Activated CD8-positive, alpha-beta memory T cell treated with anti-CD3 and anti-CD28 coated beads, Interleukin-2, amount 10 ng/mL, durations not matched to agents 7 days and 5 days (primary cell): Measurements from ENCODE around the gene KLF2. TPM values are rescaled to one million over a fixed set of nuclear protein-coding genes. Genes with fewer than 3 reads are reported as not detected.
"Not testable (repeated sequence)": the region's sequence is repeated elsewhere in the genome, so short reads cannot be mapped to it uniquely, and the experiment has no call there.

Experiments used
- ATAC-seq: fragments of 150-1000 bp; cut with Tn5 transposase; one replicate; pipeline ENCODE4 v1.10.0; 2021; ENCODE audit warnings: moderate library complexity
- CTCF ChIA-PET: fragments of 350-600 bp; sonication (Branson Sonifier 250); formaldehyde crosslinking; loops from one replicate; lab custom pipeline; 2021; ENCODE audit warnings: antibody characterized with exemption; lab: Charles Lee
- DNase-seq: peaks from one replicate; pipeline ENCODE4 v3.0.0-alpha.2; 2020
- H3K27ac Mint-ChIP-seq: one replicate; pipeline ENCODE4 v1.8.0; 2021; ENCODE audit warnings: mild to moderate bottlenecking, mixed read lengths
- H3K27me3 Mint-ChIP-seq: one replicate; pipeline ENCODE4 v1.8.0; 2021; ENCODE audit warnings: mixed read lengths
- H3K36me3 Mint-ChIP-seq: one replicate; pipeline ENCODE4 v1.8.0; 2021; ENCODE audit warnings: mild to moderate bottlenecking, mixed read lengths
- H3K4me1 Mint-ChIP-seq: one replicate; pipeline ENCODE4 v1.8.0; 2021; ENCODE audit warnings: mixed read lengths
- H3K4me3 Mint-ChIP-seq: one replicate; pipeline ENCODE4 v1.8.0; 2021; ENCODE audit warnings: mild to moderate bottlenecking, moderate library complexity, mixed read lengths
- H3K9me3 Mint-ChIP-seq: one replicate; pipeline ENCODE4 v1.8.0; 2022; ENCODE audit warnings: low read depth, mixed read lengths
- total RNA-seq, 2 experiments: library from RNA; stranded (reverse); gene quantifications; one replicate each; pipeline ENCODE4 v1.2.3, GENCODE V29; 2021

Gene KLF2
- total RNA-seq, 2 experiments from 2014 or later = 62.1 to 124 TPM

DNA sequence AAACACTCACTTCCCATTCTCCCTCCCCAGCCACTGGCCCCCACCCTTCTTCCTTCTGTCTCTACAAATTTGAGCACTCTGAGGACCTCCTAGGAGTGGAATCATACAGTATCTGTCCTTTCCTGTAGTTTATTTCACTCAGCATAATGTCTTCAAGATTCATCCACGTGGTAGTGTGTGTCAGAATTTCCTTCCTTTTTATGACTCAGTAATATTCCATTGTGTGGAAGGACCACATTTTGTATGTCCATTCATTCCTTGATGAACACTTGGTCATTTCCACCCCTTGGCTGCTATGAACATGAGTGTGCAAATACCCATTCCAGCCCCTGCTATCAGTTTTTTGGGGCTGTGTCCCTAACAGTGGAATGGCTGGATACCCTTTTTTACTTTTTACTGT, 9.8 kb downstream of the KLF2 start:
- CTCF ChIA-PET = interaction anchor here (31.2 kb wide), 1 partner anchor 33 kb away, joined by 449 read pairs; no protein-coding TSS in a partner anchor
- Mint-ChIP-seq H3K36me3 (peaks cover 9% of the 10 kb centered on the region), H3K27ac (no peak overlapping the region), H3K4me3 (no peak overlapping the region), H3K9me3 (no peaks in the 10 kb centered on the region), H3K4me1 (peaks cover 60% of the 10 kb centered on the region), H3K27me3 (peaks cover 18% of the 10 kb centered on the region)
- ATAC-seq (no peak), DNase-seq (no peak)

GRCh38 chr19:16335226-16335625, 10.6 kb downstream of the KLF2 start:
- DNase-seq (no peak), ATAC-seq (no peak)
- no peak overlapping the region for H3K27ac Mint-ChIP-seq
- no peak overlapping the region for H3K4me3 Mint-ChIP-seq
- H3K9me3 Mint-ChIP-seq = no peaks in the 10 kb centered on the region
- CTCF ChIA-PET = interaction anchor here (1.2 to 31.2 kb wide), 2 partner anchors 33 to 47 kb away, joined by 3 to 449 read pairs; no protein-coding TSS in a partner anchor
- peaks cover 21% of the 10 kb centered on the region for H3K27me3 Mint-ChIP-seq
- H3K36me3 Mint-ChIP-seq = peaks cover 5% of the 10 kb centered on the region
- H3K4me1 Mint-ChIP-seq = peaks cover 57% of the 10 kb centered on the region

DNA sequence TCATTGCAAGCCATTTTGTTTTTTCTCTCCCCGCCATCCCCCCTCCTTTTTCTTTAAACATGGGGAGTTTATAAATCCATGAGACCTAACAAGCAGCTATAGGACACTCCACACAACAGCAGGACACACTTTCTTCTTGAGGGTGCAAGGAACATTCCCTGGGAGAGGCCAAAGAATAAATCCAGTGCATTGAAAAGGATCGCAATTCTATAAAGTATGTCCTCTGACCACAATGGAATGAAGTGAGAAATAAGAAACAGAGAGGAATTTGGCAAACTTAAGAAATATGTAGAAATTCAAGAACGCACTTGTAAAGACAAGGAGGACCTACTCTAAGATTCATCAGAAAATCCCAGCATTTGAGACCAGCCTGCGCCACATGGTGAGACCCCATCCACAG, 11.9 kb downstream of the KLF2 start:
- H3K36me3 Mint-ChIP-seq = peaks cover 7% of the 10 kb centered on the region
- peaks cover 22% of the 10 kb centered on the region for H3K27me3 Mint-ChIP-seq
- DNase-seq (no peak), ATAC-seq (no peak)
- CTCF ChIA-PET = interaction anchor here (1.0 to 31.2 kb wide), 4 partner anchors 7 to 46 kb away, joined by 3 to 449 read pairs (median 39); no protein-coding TSS in a partner anchor
- peaks cover 56% of the 10 kb centered on the region for H3K4me1 Mint-ChIP-seq
- H3K27ac Mint-ChIP-seq = no peak overlapping the region
- H3K4me3 Mint-ChIP-seq = no peak overlapping the region
- no peaks in the 10 kb centered on the region for H3K9me3 Mint-ChIP-seq

- ATAC-seq = no peak
- Mint-ChIP-seq H3K9me3 (no peaks in the 10 kb centered on the region), H3K27ac (peak overlapping the region; percentile 87), H3K4me3 (peak overlapping the region; percentile 60), H3K36me3 (peaks cover 7% of the 10 kb centered on the region), H3K27me3 (peaks cover 19% of the 10 kb centered on the region), H3K4me1 (peaks cover 63% of the 10 kb centered on the region)
- no peak for DNase-seq
- CTCF ChIA-PET = interaction anchor here (0.6 to 31.2 kb wide), 5 partner anchors 9 to 260 kb away, joined by 4 to 449 read pairs (median 9); no protein-coding TSS in a partner anchor
Observed at GRCh38 chr19:16337809-16338469, 13.3 kb downstream of the KLF2 start.

DNA sequence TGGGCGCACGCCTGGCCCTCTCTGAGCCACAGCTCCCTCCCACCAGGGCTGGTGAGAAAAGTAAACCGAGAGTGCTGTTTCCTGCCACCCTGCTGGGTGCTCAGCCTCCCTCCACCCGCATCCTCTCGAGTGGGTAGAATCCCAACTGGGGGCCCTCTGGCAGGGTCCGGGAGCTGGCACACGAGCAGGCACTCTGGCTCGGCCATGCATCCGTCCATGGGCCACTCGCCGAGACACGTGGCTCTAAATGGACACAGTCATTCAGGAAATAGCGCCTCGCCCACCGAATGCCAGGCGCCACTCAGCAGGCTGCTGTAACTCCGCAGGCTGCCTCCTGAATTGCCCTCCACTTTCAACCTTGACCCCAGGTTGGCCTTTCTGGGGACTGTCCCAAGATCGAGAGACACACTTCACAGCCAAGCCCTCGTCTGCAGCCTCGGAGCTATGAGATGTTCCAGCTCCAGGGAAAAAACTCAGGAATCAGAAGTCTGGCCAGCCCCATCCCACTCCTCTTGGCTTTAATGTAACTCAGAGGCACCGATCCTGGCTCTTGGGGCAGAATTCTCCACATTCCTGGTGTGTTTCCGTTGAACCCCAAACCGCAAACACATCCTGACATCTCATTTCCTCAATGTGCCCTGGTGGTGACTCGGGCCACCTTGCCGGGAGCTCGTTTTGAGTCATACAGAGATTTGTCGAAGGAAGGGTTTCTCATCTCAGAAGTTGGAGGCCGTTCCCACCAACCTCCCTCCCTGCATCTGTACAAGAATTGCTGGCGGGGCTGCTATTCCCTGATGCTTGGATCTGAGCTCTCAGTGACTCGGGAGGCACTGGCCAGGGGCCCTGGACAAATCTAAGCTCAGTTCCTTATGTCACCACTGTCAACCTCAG, 14.1 kb downstream of the KLF2 start:
- peaks cover 19% of the 10 kb centered on the region for H3K27me3 Mint-ChIP-seq
- H3K27ac Mint-ChIP-seq = peak overlapping the region; percentile 87
- DNase-seq (peak; percentile 91), ATAC-seq (peak; percentile 67)
- H3K9me3 Mint-ChIP-seq = no peaks in the 10 kb centered on the region
- peaks cover 70% of the 10 kb centered on the region for H3K4me1 Mint-ChIP-seq
- H3K36me3 Mint-ChIP-seq = peaks cover 7% of the 10 kb centered on the region
- CTCF ChIA-PET = interaction anchor here (0.6 to 31.2 kb wide), 8 partner anchors 9 to 260 kb away, joined by 4 to 449 read pairs (median 8); no protein-coding TSS in a partner anchor
- peak overlapping the region; percentile 60 for H3K4me3 Mint-ChIP-seq

- Mint-ChIP-seq H3K9me3 (no peaks in the 10 kb centered on the region), H3K27me3 (peaks cover 16% of the 10 kb centered on the region), H3K4me1 (peaks cover 67% of the 10 kb centered on the region), H3K4me3 (peak overlapping the region; percentile 60), H3K36me3 (peaks cover 7% of the 10 kb centered on the region), H3K27ac (peak overlapping the region; percentile 87)
- no peak for DNase-seq
- CTCF ChIA-PET = interaction anchor here (1.0 to 31.2 kb wide), 6 partner anchors 10 to 92 kb away, joined by 4 to 449 read pairs (median 12); no protein-coding TSS in a partner anchor
- ATAC-seq = no peak
Observed at GRCh38 chr19:16339361-16339725, 14.7 kb downstream of the KLF2 start.

- Mint-ChIP-seq H3K4me3 (no peak overlapping the region), H3K27ac (peak overlapping the region; percentile 57), H3K9me3 (no peaks in the 10 kb centered on the region), H3K27me3 (peaks cover 14% of the 10 kb centered on the region), H3K4me1 (peaks cover 64% of the 10 kb centered on the region), H3K36me3 (peaks cover 7% of the 10 kb centered on the region)
- no peak for DNase-seq
- CTCF ChIA-PET = interaction anchor here (7.0 to 31.2 kb wide), 2 partner anchors 11 to 28 kb away, joined by 75 to 449 read pairs; no protein-coding TSS in a partner anchor
- no peak for ATAC-seq
Observed at GRCh38 chr19:16340092-16340491, 15.5 kb downstream of the KLF2 start.

DNA sequence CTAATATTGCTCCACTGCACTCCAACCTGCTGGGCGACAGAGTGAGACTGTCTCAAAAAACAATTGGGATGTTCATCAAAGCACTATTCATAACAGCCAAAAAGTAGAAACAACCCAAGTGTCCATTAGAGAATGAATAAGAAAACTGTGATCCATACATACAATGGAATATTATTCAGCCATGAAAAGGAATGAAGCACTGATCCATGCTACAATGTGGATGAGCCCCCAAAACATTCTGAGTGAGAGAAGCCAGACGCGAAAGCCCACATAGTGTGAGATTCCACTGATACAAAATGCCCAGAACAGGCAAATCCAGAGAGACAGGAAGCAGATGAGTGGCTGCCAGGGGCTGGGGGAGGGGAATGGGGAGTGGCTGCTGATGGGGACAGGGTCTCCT, 16.0 kb downstream of the KLF2 start:
- DNase-seq (no peak), ATAC-seq (no peak)
- Mint-ChIP-seq H3K36me3 (peaks cover 10% of the 10 kb centered on the region), H3K27me3 (peaks cover 14% of the 10 kb centered on the region), H3K4me1 (peaks cover 68% of the 10 kb centered on the region), H3K27ac (peak overlapping the region; percentile 7), H3K9me3 (no peaks in the 10 kb centered on the region), H3K4me3 (no peak overlapping the region)
- CTCF ChIA-PET = interaction anchor here (7.0 to 31.2 kb wide), 2 partner anchors 11 to 27 kb away, joined by 75 to 449 read pairs; no protein-coding TSS in a partner anchor

- Mint-ChIP-seq H3K9me3 (no peaks in the 10 kb centered on the region), H3K27me3 (peaks cover 11% of the 10 kb centered on the region), H3K4me1 (peaks cover 62% of the 10 kb centered on the region), H3K27ac (peak overlapping the region; percentile 85), H3K4me3 (peak overlapping the region; percentile 46), H3K36me3 (peaks cover 10% of the 10 kb centered on the region)
- ATAC-seq (peak; percentile 75), DNase-seq (peak; percentile 89)
- CTCF ChIA-PET = interaction anchor here (0.8 to 31.2 kb wide), 8 partner anchors 13 to 280 kb away, joined by 3 to 449 read pairs (median 4); no protein-coding TSS in a partner anchor
Observed at GRCh38 chr19:16342002-16342715, 17.5 kb downstream of the KLF2 start.

- ATAC-seq (no peak), DNase-seq (no peak)
- CTCF ChIA-PET = interaction anchor here (0.8 to 31.2 kb wide), 6 partner anchors 14 to 281 kb away, joined by 3 to 449 read pairs (median 7); no protein-coding TSS in a partner anchor
- Mint-ChIP-seq H3K4me3 (no peak overlapping the region), H3K27ac (peak overlapping the region; percentile 85), H3K9me3 (no peaks in the 10 kb centered on the region), H3K36me3 (peaks cover 12% of the 10 kb centered on the region), H3K4me1 (peaks cover 55% of the 10 kb centered on the region), H3K27me3 (peaks cover 19% of the 10 kb centered on the region)
Observed at GRCh38 chr19:16343156-16343555, 18.5 kb downstream of the KLF2 start.

DNA sequence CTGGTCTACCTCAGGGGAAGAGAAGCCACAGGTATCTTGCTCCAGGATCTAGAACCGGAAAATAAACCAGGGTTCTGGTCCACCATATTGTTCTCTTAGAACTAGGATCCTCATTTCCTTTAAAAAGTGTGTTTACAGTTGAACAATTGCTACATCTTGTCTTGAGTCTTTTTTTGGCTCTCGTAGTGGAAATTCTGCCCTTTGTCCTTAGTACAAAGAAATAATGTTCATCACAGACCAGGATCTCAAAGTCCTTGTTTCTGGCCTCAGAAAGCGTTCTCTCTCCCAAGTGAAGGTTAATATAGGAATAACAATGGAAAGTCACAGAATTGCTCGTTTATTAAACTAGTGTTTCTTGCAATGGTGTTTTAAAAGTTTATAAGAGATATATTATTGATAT, 20.8 kb downstream of the KLF2 start:
- DNase-seq (no peak), ATAC-seq (no peak)
- CTCF ChIA-PET = interaction anchor here (0.6 to 31.2 kb wide), 2 partner anchors 22 to 229 kb away, joined by 3 to 449 read pairs; no protein-coding TSS in a partner anchor
- no peaks in the 10 kb centered on the region for H3K9me3 Mint-ChIP-seq
- H3K4me3 Mint-ChIP-seq = no peak overlapping the region
- peaks cover 22% of the 10 kb centered on the region for H3K27me3 Mint-ChIP-seq
- peaks cover 37% of the 10 kb centered on the region for H3K4me1 Mint-ChIP-seq
- H3K27ac Mint-ChIP-seq = no peak overlapping the region
- peaks cover 10% of the 10 kb centered on the region for H3K36me3 Mint-ChIP-seq

- ATAC-seq, H3K27ac Mint-ChIP-seq, DNase-seq, H3K4me3 Mint-ChIP-seq, H3K36me3 Mint-ChIP-seq, H3K9me3 Mint-ChIP-seq: not testable (repeated sequence)
- peaks cover 31% of the 10 kb centered on the region for H3K4me1 Mint-ChIP-seq
- H3K27me3 Mint-ChIP-seq = peaks cover 20% of the 10 kb centered on the region
- CTCF ChIA-PET = interaction anchor here (0.8 to 31.2 kb wide), 3 partner anchors 17 to 21 kb away, joined by 3 to 449 read pairs (median 3); no protein-coding TSS in a partner anchor
Observed at GRCh38 chr19:16347099-16347498, 22.5 kb downstream of the KLF2 start.
